ENCODE results near the gene SGTA.

SGTA gene

GRCh38 chr19:2809387-2810140 is 26.5 kb upstream of the SGTA start:
- DNase-seq (ENCODE audit: low read depth), result no peak

- no peak for DNase-seq (ENCODE audit: low read depth)
Observed at GRCh38 chr19:2808129-2808941, 25.3 kb upstream of the SGTA start.

- no peak for DNase-seq (ENCODE audit: low read depth)
Observed at GRCh38 chr19:2807379-2808128, 24.5 kb upstream of the SGTA start.

- no peak for DNase-seq (ENCODE audit: low read depth)
Observed at GRCh38 chr19:2806736-2807378, 23.8 kb upstream of the SGTA start.

- no peak for DNase-seq (ENCODE audit: low read depth)
Observed at GRCh38 chr19:2805991-2806649, 23.0 kb upstream of the SGTA start.

GRCh38 chr19:2805261-2805900 is 22.3 kb upstream of the SGTA start:
- no peak for DNase-seq (ENCODE audit: low read depth)

GRCh38 chr19:2804156-2805004 is 21.3 kb upstream of the SGTA start:
- no peak for DNase-seq (ENCODE audit: low read depth)

- DNase-seq (ENCODE audit: low read depth), result no peak
Observed at GRCh38 chr19:2803486-2804155, 20.5 kb upstream of the SGTA start.

- no peak for DNase-seq (ENCODE audit: low read depth)
Observed at GRCh38 chr19:2802826-2803225, 19.8 kb upstream of the SGTA start.

- DNase-seq (ENCODE audit: low read depth), result no peak
Observed at GRCh38 chr19:2800506-2800905, 17.4 kb upstream of the SGTA start.

- no peak for DNase-seq (ENCODE audit: low read depth)
Observed at GRCh38 chr19:2799273-2800020, 16.4 kb upstream of the SGTA start.

GRCh38 chr19:2798733-2799132 is 15.7 kb upstream of the SGTA start:
- DNase-seq (ENCODE audit: low read depth), result no peak

- DNase-seq (ENCODE audit: low read depth), result no peak
Observed at GRCh38 chr19:2798158-2798685, 15.1 kb upstream of the SGTA start.

GRCh38 chr19:2797280-2797679 is 14.2 kb upstream of the SGTA start:
- DNase-seq (ENCODE audit: low read depth), result no peak

- DNase-seq (ENCODE audit: low read depth), result no peak
Observed at GRCh38 chr19:2796659-2797266, 13.7 kb upstream of the SGTA start.

- DNase-seq (ENCODE audit: low read depth), result no peak
Observed at GRCh38 chr19:2795827-2796658, 13.0 kb upstream of the SGTA start.

- DNase-seq (ENCODE audit: low read depth), result no peak
Observed at GRCh38 chr19:2793577-2793976, 10.5 kb upstream of the SGTA start.

Data from GM04503 (cell line).